ENCODE measurements around the gene ROR1.

The ROR1 gene

GRCh38 chr1:64167176-64167575, 393.4 kb downstream of the ROR1 start:
- TF ChIP-seq ZFP30 (CRISPR knock-in tag; IDR thresholded peaks at IDR 0.05) = no peak
- no peak for TF ChIP-seq TCF4 (CRISPR knock-in tag; IDR thresholded peaks at IDR 0.05; ENCODE audit: borderline replicate concordance)
- TF ChIP-seq ZFP3 (CRISPR knock-in tag; IDR thresholded peaks at IDR 0.05) = no peak
- TF ChIP-seq CSDC2 (CRISPR knock-in tag; IDR thresholded peaks at IDR 0.05) = no peak
- TF ChIP-seq OSR1 (CRISPR knock-in tag; IDR thresholded peaks at IDR 0.05) = no peak
- no peak for TF ChIP-seq TOX (CRISPR knock-in tag; IDR thresholded peaks at IDR 0.05; ENCODE audit: borderline replicate concordance)
- no peak for TF ChIP-seq ISL1 (CRISPR knock-in tag; IDR thresholded peaks at IDR 0.05)
- no peak for ATAC-seq

GRCh38 chr1:64171246-64171645, 397.4 kb downstream of the ROR1 start:
- TF ChIP-seq TCF4 (CRISPR knock-in tag; IDR thresholded peaks at IDR 0.05; ENCODE audit: borderline replicate concordance) = peak; percentile 42
- TF ChIP-seq BACH2 (CRISPR knock-in tag; IDR thresholded peaks at IDR 0.05; ENCODE audit: borderline replicate concordance) = no peak
- no peak; the same call in 1 of the 3 replicates for ATAC-seq

DNA sequence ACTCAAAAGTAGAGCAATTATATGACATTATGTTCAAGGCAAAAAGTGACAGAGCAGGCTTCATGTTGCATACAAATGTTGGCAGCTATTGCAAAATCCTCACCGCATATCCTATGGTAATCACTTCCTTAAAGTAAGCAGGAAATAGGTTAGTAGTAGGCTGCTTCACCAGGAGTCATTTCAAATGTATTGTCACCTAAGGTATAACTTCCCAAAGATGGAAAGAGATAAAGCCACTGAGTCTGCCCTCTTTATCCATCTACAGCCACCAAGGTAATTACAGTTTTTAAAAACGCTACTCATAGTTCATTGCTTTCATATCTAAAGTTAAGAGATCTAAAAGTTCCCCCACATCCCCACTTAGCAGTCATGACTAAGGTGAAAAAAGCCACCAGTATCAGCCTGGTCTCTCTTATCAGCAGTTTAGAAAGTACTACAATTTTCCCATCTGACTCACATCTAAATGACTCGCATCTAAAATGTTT, 398.0 kb downstream of the ROR1 start:
- peak; percentile 59 for ATAC-seq
- TF ChIP-seq CSDC2 (CRISPR knock-in tag; IDR thresholded peaks at IDR 0.05) (no peak), ISL1 (CRISPR knock-in tag; IDR thresholded peaks at IDR 0.05) (peak; percentile 43; the same call in 1 of the 2 replicates)

GRCh38 chr1:64172458-64172983, 398.7 kb downstream of the ROR1 start:
- TF ChIP-seq RARB (CRISPR knock-in tag; IDR thresholded peaks at IDR 0.05) (peak; percentile 84; the same call in 1 of the 2 replicates), ZFP3 (CRISPR knock-in tag; IDR thresholded peaks at IDR 0.05) (no peak), ZFP30 (CRISPR knock-in tag; IDR thresholded peaks at IDR 0.05) (no peak), PPARA (CRISPR knock-in tag; IDR thresholded peaks at IDR 0.05; ENCODE audit: borderline replicate concordance) (no peak), CREB5 (CRISPR knock-in tag; IDR thresholded peaks at IDR 0.05; ENCODE audit: low read depth) (peak; percentile 87; the same call in 1 of the 2 replicates), BACH2 (CRISPR knock-in tag; IDR thresholded peaks at IDR 0.05; ENCODE audit: borderline replicate concordance) (no peak), TSHZ2 (CRISPR knock-in tag; IDR thresholded peaks at IDR 0.05) (peak; percentile 82; the same call in 1 of the 2 replicates), GLIS3 (CRISPR knock-in tag; IDR thresholded peaks at IDR 0.05) (peak; percentile 49; the same call in 1 of the 2 replicates), ISL1 (CRISPR knock-in tag; IDR thresholded peaks at IDR 0.05) (peak; percentile 90), OSR1 (CRISPR knock-in tag; IDR thresholded peaks at IDR 0.05) (no peak), CSDC2 (CRISPR knock-in tag; IDR thresholded peaks at IDR 0.05) (no peak), TCF4 (CRISPR knock-in tag; IDR thresholded peaks at IDR 0.05; ENCODE audit: borderline replicate concordance) (peak; percentile 97), ARNTL (CRISPR knock-in tag; IDR thresholded peaks at IDR 0.05; ENCODE audit: borderline replicate concordance, low read depth) (no peak), TOX (CRISPR knock-in tag; IDR thresholded peaks at IDR 0.05; ENCODE audit: borderline replicate concordance) (peak; percentile 12; the same call in 1 of the 2 replicates), ZNF565 (CRISPR knock-in tag; conservative IDR thresholded peaks at IDR 0.05; ENCODE audit: low read depth) (no peak), ZNF70 (CRISPR knock-in tag; IDR thresholded peaks at IDR 0.05) (no peak), ESRRG (CRISPR knock-in tag; IDR thresholded peaks at IDR 0.05) (peak; percentile 60; the same call in 1 of the 2 replicates), ZNF8 (CRISPR knock-in tag; IDR thresholded peaks at IDR 0.05) (no peak), ZC3H10 (CRISPR knock-in tag; IDR thresholded peaks at IDR 0.05) (peak; percentile 70; the same call in 1 of the 2 replicates), SNAI2 (CRISPR knock-in tag; IDR thresholded peaks at IDR 0.05) (no peak)
- TF ChIP-seq, protein P1, sequence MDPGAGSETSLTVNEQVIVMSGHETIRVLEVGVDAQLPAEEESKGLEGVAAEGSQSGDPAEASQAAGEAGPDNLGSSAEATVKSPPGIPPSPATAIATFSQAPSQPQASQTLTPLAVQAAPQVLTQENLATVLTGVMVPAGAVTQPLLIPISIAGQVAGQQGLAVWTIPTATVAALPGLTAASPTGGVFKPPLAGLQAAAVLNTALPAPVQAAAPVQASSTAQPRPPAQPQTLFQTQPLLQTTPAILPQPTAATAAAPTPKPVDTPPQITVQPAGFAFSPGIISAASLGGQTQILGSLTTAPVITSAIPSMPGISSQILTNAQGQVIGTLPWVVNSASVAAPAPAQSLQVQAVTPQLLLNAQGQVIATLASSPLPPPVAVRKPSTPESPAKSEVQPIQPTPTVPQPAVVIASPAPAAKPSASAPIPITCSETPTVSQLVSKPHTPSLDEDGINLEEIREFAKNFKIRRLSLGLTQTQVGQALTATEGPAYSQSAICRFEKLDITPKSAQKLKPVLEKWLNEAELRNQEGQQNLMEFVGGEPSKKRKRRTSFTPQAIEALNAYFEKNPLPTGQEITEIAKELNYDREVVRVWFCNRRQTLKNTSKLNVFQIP (CRISPR knock-in tag; IDR thresholded peaks at IDR 0.05; ENCODE audit: borderline replicate concordance, low read depth) = no peak
- TF ChIP-seq, protein P2, sequence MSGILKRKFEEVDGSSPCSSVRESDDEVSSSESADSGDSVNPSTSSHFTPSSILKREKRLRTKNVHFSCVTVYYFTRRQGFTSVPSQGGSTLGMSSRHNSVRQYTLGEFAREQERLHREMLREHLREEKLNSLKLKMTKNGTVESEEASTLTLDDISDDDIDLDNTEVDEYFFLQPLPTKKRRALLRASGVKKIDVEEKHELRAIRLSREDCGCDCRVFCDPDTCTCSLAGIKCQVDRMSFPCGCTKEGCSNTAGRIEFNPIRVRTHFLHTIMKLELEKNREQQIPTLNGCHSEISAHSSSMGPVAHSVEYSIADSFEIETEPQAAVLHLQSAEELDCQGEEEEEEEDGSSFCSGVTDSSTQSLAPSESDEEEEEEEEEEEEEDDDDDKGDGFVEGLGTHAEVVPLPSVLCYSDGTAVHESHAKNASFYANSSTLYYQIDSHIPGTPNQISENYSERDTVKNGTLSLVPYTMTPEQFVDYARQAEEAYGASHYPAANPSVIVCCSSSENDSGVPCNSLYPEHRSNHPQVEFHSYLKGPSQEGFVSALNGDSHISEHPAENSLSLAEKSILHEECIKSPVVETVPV (CRISPR knock-in tag; IDR thresholded peaks at IDR 0.05) = peak; percentile 71; the same call in 1 of the 2 replicates
- TF ChIP-seq, protein P3, sequence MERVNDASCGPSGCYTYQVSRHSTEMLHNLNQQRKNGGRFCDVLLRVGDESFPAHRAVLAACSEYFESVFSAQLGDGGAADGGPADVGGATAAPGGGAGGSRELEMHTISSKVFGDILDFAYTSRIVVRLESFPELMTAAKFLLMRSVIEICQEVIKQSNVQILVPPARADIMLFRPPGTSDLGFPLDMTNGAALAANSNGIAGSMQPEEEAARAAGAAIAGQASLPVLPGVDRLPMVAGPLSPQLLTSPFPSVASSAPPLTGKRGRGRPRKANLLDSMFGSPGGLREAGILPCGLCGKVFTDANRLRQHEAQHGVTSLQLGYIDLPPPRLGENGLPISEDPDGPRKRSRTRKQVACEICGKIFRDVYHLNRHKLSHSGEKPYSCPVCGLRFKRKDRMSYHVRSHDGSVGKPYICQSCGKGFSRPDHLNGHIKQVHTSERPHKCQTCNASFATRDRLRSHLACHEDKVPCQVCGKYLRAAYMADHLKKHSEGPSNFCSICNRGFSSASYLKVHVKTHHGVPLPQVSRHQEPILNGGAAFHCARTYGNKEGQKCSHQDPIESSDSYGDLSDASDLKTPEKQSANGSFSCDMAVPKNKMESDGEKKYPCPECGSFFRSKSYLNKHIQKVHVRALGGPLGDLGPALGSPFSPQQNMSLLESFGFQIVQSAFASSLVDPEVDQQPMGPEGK (CRISPR knock-in tag; IDR thresholded peaks at IDR 0.05; ENCODE audit: borderline replicate concordance) = no peak
- ATAC-seq = peak; percentile 83

All from SK-N-SH treated with all-trans-retinoic acid at 6 μM for 48 hours (cell line).